GM18520 (cell line): ENCODE results near the gene FAM187B.

Source experiments
- ATAC-seq: cut with Tn5 transposase; IDR thresholded peaks from one replicate; pipeline ENCODE4 v1.9.1; 2021; ENCODE audit not compliant: unreplicated experiment

The FAM187B gene

DNA sequence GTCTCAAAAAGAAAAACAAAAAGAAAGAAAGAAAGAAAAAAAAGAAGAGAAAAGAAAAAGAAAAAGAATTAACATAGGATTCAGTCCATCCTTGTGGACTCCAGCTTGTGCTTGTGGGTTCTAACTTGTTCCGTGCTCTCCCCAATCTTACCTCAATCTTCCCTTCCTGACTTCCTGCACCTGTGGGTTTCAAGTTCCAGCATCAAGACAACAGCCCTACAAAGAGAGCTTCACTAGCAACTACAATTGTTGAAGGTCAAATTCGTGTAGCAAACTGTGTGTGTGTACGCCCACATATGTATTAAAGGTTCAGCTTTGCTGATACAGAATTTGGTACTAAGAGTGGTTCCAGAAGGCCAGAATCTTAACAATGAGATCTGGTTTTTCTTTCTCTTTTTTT is 48.7 kb downstream of the FAM187B start:
- ATAC-seq = no peak

DNA sequence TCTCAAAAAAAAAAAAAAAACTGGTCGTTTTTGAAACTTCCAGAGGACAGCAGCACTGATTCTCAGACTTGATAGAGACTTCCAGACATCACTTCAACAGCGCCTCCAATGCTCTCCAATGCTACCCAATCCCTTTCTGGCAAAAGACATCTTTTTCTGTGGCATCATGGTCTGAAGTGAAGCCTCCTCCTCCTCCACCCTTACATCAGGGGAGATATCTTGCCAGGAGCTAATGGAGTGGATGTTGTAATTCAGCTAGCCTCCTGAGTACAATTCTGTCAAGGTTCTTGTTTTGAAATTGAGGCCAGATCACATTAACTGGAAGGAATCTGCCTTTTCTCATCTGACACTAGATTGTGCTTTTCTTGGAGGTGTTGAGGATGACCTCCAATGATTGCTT is 49.8 kb downstream of the FAM187B start:
- ATAC-seq = no peak

DNA sequence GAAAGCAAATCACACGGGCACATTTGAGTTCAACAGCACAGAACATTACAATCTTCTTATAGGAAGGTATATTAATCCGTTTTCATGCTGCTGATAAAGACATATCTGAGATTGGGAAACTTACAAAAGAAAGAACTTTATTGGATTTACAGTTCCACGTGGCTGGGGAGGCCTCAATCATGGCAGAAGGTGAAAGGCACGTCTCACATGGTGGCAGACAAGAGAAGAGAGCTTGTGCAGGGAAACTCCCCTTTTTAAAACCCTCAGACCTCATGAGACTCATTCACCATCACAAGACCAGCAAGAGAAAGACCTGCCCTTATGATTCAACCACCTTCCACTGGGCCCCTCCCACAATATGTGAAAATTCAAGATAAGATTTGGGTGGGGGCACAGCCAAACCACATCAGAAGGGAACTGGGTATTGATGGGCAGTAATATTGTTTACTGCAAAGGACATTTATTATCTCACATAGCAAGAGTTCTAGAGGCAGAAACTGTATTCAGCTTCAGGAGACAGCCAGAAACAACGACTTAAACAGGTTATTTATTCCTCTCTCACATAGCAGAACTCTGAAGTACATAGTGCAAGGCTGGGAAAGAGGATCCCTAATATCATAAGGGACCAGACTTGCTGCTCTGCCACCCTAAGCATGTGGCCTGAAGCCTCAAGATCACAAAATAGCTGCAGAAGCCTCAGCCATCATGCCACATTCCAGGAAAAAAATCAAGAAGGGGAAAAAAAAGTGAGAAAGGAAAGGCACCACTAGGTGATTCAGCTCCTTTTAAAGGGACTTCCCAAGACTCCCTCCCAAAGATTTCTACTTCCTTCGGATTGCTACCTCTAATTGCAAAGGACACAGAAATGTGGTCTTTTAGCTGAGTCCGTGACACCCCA is 50.9 kb downstream of the FAM187B start:
- ATAC-seq = no peak

DNA sequence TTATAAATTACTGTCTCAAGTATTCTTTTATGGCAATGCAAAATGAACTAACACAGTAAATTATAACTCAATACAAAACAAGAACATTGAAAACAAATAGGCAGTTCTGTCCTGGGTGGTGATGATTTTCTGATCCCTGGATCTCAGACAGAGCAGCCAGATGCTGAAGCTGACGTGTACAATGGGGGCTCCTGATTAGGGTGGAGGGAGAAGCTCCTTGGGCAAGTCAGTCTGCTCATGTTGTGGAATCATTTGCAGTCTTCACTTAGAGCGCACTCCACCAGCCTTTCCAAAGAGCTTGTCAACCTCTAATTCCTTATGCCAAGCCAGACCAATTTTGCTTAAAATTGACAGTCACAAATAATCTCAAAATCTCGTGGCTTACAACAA is 52.4 kb downstream of the FAM187B start:
- ATAC-seq = no peak
